Measurements from ENCODE around the gene MROH8.

MROH8 gene

DNA sequence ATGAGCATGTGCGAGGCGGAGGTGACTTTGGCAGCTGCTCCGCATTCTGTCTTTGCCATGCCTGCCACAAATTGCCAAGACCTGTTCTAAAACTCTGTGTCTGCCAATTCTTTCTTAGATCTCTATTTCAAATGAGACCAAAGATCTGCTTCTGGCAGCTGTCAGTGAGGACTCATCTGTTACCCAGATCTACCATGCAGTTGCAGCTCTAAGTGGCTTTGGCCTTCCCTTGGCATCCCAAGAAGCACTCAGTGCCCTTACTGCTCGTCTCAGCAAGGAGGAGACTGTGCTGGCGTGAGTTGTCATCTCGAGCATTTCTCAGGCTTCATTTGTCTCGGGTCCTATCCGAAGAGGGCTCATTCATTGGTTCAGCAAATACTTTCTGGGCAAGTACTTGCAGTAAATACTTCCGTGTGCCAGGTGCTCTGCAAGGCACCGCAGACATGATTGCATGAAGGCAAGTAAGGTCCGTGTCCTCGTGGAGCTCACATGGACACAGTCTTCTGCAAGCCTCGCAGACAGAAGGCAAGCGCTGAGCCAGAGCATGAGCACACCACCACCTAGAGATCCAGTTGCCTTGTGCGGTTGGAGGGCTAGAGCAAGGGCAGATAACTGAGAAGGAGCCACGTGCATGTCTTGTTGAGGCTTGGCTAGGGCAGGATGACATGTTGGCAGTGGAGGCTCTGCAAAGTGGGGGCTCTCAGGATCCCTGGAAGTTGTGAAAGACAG lies 19.7 kb upstream of the MROH8 start:
- no peak for DNase-seq

DNA sequence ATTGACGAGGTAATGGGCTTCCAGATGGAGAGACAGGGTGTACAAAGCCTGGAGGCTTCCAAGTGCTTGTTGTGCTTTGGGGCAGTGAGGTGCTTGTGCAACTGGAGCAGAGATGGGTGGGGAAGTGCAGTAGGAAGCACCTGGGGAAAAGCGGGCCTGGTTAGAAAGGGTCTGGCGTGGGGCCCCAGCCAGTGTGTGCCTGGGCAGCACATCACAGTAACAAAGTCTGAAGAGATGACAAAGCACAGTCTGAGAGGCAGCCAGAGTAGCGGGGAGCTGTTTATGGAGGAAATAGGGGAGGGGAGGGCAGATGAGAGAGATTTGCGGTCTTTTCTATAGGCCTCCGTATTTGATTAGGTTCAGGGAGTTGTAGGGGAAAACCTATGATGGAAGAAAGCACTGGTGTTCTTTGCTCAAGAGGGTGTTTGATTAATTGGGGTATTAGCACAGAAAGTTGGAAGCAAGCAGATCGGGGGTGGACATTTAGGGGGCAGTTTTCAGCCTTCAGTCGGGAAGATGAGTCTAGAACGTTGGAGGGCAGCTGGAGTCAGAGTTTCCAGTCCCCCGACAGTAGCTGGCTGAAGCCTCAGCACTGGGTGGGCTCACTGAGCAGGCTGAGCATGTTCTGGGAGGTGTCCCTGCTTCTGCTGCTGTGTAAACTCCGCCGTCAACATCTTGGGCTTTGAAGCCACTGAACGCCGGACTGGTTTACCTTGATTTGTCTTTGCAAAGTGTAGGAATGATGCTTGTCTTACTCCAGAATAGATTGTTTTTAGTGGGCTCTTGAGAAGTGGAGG lies 15.5 kb upstream of the MROH8 start:
- DNase-seq, result no peak

DNA sequence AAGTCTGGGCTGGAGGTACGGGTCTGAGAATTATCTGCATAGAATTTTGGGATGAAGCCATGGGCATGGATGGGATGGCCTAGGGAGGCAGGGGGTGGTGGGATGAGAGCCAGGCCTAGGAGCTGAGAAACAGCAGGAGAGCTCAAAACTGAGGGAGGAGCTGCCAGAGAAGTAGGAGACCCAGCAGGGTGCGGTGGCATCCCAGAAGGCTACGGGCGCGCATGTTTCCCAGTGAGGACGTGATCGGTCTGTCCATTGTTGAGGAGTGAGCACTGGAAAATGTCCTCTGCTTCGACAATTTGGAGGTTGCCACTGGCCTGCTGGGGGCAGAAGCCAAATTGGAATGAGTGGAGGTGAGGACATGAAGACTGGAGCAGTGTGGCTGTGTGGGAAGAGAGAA lies 14.5 kb upstream of the MROH8 start:
- no peak for DNase-seq

DNA sequence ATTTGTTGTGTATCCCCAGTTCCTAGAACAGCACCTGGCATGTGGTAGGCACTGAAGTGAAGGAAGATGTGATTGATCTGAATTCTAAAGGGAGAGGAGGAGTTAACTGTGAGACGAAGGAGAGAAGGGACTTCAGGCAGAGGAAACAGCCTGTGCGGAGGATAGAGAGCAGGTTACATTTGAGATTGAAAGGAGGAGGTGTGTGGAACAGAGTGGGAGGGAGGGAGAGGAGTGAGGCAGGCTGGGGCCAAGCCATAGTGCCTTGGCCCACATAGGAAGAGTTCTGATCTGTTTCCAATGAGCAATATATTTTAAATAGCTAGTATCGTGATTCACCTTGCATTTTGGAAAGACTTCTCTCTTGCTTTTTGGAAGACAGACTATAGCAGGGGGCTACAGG lies 13.9 kb upstream of the MROH8 start:
- DNase-seq, result no peak

DNA sequence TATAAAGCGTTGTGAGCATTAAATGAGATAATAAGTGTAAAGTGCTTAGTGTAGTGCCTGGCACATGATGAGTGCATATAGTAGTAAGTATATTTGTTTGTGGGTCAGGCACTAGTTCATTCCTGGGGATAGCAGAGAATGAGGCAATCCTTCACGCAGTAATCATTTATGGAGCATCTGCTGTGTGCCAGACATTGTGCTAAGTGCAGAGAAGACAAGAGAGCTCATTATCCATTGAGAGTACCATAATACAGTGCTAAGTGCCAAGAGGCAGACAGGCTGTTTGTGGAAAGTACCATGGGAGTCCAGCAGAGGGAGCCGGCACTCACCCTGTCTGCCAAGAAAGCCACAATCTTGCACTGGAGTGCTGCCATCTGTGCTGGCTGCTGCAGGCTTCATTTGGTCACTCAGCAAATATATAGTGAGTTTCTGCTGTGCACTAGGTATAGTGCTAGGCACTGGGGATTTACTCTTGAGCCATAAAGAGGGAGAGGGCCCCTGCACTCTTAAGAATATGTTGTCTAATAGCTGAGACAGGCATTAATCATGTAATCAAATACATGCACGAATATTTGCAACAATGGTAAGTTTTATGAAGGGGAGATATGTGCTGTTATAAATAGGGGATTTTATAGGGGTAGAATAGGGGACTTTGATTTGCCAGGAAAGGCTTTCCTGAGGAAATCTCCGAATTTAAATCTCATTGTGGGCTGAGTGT lies 12.9 kb upstream of the MROH8 start:
- DNase-seq, result peak; percentile 39 to 89

DNA sequence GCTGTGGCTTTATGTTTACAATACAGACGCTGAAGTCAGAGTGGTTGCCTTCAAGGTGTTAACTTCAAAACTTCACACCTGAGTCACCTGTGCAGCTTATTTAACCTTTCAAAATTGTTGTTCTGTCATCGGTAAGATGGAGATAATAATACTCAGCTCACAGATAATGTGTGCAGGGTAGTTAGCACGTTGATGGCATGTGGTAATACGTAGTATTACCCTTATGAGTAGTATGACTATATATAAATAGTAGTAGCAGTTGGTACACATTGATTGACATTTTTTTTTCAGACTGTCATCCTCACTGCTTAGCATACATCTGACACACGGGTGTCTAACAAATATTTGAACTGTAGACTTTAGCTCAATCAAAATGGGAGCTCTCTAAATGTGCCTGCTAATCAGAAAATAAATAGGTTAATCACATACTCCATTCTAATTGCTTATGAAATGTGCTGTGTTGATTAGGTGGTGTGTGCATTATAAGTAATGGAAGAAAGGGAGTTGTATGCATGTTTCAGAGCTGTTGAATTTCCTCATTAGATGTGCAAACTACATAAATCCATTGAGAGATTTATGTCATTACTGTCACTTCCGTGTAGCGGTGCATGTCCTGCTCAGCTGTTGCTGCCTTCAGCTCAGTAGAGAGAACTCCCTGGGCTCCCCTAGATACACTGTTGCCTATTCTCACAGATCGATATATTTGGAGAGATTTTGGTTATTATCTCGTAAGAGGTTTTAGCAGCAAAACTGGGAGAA lies 11.2 kb upstream of the MROH8 start:
- no peak for DNase-seq

DNA sequence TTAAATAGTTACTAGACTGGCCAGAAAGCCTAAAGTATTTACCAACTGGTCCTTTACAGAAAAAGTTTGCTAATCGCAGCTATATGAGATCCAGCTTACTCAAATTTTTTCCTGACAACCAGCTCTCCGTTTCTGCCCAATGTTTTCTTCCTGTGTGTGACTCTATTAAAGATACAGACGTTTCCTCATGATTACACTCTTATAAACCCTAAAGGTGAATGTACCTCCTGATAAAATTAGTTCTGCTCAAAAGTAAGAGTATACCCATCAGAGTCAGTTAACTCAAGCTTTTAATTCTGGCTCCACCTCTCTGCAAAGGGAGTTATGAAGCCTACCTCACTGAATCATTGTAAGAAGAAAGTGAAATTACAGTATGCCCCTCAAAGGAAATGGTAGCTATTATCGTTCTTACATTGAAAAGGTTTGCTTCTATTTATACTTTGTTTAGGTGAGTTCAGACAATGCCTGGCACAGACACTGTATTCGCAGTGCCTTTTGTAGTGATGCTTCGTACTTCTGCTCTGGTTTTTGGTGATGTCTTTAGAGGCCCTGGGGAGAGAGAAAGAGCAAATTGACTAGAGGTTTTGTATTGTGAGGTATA lies 10.2 kb upstream of the MROH8 start:
- DNase-seq, result no peak

DNA sequence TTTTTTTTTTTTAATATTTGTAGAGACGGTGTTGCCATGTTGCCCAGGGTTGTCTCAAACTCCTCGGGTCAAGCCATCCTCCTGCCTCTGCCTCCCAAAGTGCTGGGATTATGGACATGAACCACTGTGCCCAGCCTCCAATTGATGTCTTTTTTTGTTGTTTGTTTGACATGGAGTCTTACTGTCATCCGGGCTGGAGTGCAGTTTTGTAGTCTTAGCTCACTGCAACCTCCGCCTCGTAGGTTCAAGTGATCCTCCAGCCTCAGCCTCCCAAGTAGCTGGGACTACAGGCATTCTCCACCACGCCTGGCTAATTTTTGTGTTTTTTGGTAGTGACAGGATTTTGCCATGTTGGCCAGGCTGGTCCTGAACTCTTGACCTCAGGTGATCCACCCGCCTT lies 9.4 kb upstream of the MROH8 start:
- no peak for DNase-seq

DNA sequence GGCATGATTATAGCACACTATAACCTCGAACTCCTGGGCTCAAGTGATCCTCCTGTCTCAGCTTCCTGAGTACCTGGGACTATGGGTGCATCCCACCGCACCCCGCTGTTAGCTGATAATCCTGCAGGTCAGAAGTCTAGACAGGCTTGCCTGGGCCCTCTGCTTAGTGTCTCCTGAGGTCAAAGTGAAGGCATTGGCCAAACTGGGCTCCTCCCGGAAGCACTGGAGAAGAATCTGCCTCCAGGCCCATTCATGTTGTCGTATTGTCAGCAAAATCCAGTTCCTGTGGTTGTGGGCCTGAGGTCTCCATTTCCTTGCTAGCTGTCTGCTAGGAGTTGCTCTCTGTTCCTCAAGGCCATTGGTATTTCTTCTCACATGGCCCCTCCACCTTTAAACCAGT lies 6.3 kb upstream of the MROH8 start:
- no peak for DNase-seq

DNA sequence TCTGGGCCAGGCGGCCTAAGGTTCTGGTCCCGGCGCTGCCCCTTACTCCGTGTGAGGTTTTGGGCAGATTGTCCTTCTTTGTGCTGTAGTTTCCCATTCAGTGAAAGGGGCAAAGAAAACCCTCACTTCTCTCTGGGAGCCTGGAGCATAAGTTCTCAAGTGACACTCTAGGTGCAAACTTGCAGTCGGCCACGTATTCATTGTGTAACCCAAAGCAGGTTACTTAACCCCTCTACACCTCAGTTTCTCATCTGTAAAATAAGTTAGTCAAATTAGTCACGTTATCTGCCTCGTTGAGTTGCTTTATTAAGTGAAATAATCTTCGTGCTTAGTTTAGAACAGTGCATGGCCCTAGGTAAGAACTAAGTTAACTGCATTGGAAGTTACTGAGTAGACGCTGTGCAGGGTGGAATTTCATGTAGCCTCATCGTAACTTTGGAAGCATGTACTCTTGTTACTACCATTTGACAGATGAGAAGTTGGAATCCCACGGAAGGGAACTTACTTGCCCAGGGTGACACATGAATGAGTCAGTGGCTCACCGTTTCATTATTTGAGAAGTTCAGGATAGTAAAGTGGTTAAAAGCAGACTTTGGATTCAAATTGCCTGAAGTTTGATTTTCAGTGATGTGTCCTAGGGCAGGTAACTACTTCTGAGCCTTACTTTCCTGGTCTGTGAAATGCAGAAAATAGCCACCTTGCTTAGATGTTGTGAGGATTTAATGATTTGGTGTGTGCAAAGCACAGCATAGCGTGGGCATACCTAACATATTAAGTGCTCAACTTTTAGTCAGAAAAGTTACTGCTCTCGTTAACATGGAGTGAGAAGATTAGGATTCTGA lies 556 bp upstream of the MROH8 start:
- DNase-seq, result peak in 1 of 2 experiments; percentile 44

DNA sequence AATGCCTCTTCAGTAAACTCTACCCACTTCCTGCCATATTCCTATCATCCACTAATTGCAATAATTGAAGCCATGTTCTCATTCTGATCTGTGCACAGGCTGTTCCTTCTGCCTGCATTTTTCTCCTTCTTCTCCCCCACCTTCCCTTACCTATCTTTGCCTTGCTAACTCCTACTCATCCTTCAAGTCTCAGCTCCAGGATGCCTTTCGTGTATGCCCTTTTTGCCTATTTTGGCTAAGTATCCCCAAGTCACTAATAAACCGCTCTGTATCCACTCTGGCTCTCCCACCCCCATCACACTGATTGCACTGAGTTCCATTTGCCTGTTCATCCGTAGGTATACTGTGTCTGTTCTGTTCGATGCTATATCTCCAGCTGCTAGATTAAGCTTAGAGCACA lies 6.5 kb downstream of the MROH8 start:
- DNase-seq, result no peak

DNA sequence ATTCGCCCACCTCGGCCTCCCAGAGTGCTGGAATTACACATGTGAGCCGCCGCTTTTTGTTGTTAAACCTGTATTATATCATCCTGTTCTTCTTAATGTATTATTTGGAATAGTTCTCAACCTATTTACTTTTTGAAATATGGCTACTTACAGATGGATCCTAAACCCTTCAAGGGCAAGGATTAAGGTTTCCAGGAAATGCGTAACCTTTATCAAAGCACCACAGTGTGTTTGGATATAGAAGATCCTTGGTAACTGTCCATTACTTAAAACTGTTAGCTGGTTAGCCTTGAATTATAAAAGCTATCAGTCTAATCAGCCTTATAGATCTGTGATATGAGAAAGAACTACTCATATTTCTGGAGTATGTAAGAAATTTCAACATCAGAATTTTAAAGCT lies 12.5 kb downstream of the MROH8 start:
- DNase-seq, result no peak

DNA sequence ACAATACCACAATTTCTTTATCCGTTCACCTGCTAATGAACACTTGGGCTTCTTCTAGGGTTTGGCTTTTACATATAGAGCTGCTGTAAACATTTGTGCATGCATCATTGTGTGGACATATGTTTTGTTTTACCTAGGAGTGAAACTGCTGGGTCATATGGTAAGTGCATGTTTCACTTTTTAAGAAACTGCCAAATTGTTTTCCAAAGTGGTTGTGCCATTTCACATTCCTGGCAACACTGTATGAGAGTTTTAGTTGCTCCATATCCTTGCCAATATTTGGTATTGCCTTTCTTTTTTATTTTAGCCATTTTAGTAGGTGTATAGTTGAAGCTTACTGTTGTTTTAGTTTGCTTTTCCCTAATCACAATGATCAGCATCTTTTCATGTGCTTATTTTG lies 14.3 kb downstream of the MROH8 start:
- no peak for DNase-seq

DNA sequence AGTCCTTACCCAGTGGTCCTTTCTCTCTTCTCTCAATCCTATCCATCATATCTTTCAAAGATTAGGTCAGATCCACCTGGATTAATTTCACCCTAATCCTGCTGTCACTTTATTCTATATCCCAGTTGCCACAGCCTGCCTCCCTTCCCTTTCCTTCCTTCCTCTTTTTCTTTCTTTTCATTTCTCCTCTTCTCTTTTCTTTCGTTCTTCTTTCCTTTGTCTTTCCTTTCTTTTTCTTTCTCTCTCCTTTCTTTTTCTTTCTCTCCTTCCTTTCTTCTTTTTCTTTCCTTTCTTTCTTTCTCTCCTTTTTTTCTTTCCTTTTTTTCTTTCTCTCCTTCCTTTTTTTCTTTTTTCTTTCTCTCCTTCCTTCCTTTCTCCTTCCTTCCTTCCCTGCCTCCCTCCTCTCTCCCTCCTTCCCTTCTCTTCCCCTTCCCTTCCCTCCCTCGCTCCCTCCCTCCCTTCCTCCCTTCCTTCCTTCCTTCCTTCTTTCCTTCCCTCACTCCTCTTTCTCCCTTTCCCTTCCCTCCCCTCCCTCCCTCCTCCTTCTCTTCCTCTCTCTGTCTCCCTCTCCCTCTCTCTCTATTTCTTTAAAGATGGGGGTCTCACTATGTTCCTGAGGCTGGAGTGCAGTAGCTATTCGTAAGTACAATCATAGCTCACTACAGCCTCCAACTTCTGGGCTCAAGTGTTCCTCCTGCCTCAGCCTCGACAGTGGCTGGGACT lies 15.4 kb downstream of the MROH8 start:
- DNase-seq, result no peak

DNA sequence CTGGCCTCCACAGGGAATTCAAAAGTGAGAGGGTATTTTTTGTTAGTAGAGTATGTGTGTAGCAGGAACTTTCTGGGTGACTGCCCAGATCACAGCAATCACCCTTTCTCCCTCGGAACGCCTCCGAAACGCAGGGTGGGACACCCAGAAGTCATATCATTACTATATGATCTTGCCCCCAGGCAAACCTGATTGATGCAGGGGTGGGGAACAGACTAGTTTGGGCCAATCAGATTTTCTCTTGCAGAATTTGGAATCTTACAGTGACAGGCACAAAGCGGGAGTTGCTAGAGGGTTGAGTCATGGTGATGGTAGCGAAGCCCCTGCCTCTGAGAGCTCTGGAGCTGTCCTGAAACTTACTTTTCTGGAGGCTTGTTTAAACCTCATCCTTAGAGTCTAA lies 16.7 kb downstream of the MROH8 start:
- DNase-seq, result no peak

DNA sequence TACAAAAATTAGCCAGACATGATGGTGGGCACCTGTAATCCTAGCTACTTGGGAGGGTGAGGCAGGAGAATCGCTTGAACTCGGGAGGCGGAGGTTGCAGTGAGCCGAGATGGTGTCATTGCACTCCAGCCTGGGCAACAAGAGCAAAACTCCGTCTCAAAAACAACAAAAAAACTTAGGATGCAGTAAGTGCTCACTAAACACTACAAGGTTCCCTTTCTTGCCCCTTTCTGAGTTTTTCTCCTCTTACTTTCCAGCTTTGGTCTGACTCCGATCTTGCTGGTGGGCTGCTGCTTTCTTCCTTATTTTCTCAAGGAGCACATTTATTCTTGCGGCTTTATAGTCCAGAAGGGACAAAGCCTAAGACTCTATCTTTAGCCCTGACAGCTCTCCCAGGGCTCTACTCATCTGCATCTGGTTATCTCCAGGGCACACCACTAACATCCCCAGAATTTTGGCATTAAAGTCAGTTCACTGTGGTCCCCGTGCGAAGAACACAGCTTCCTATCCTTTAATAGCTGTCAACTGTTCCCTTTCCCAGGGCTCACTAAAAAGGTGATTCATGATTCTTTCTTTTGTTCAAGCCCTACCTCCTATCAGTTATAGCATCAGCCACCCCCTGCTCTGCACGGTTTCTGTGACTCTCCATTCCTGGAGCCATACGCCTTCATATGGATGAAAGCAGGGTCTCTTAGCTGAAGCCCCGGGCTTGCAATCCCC lies 17.4 kb downstream of the MROH8 start:
- no peak for DNase-seq

DNA sequence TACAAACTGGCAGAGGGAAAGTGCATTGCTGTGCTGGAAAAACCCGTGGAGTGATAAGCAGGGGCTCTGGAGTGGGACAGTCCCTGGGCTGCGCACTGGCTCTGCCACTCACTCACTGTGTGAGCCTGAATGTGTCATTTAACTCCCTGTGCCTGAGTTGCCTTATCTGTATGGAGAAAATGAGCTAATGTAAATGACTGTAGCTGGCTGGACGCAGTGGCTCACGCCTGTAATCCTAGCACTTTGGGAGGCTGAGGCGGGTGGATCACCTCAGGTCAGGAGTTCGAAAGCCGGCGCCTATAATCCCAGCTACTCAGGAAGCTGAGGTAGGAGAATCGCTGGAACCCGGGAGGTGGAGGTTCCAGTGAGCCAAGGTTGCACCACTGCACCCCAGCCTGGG lies 18.7 kb downstream of the MROH8 start:
- no peak for DNase-seq

DNA sequence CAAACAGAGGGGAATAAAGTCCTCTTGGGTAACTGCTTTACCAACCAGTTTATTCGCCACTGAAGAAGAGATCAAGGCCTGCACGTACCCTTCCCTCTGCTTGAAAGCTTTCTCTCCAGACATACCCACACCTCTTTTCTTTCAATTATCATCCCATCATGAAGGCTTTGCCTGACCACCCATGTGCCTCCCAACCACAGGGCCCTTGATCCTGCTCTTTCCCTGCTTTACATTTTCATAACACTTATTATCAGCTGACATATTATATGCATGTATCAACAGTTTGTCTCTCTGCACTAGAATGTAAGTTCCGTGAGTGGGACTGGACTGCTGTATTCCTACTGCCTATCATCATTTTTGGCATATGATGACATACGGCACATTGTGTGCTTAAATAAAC lies 21.1 kb downstream of the MROH8 start:
- DNase-seq, result no peak

DNA sequence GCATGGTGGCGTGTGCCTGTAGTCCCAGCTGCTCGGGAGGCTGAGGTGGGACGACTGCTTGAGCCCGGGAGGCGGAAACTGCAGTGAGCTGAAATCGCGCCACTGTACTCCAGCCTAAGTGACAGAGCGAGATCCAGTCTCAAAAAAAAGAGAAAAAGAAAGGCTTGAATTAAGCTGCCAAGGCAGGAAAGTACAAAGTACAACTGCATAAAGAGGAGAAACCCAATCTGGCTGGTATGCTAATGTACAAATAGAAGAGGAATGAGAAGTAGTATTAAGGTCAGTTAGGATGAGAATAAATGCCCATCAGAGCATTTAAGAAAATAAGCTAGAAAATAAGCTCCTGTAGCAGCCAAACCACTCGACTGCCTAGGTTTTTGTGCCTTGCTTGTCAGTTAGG lies 23.4 kb downstream of the MROH8 start:
- no peak for DNase-seq

DNA sequence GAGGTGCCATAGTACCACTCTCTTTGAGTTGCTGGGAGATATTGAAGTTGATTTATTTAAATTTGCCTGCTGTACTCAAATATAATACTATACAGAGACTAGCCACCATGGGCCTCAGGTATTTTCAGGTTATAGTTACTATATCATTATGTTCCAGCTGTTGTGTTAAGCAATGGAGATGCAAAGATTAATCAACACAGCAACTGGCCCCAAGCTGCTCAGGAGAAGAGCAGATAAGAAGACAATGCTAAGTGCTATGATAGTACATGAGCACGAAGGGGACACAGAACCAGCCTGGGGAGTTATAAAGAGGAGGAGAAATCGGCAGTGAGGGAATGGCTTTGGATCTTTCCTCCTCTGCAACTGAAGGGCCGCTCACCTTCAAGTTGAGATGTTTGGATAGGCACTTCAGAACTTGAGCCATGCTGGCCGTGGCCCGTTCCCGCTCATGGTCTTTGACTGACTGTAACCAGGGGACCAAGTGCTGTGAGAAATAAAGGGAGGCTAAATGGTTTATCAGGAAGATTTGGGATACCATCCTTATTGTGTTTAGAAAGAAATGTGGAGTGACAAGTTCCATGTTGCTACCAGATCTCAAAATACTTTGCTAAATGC lies 24.6 kb downstream of the MROH8 start:
- no peak for DNase-seq
